HG02610 (cell line): ENCODE measurements around the gene CRTC3.
"Not testable (repeated sequence)": the region's sequence is repeated elsewhere in the genome, so short reads cannot be mapped to it uniquely, and the experiment has no call there.

Source experiments
- ATAC-seq: cut with Tn5 transposase; IDR thresholded peaks from one replicate; pipeline ENCODE4 v1.9.1; 2021; ENCODE audit warnings: mild to moderate bottlenecking, moderate library complexity; ENCODE audit not compliant: unreplicated experiment

CRTC3 gene

GRCh38 chr15:90618330-90619125 is 88.8 kb downstream of the CRTC3 start:
- no peak for ATAC-seq

GRCh38 chr15:90619468-90619867 is 89.7 kb downstream of the CRTC3 start:
- no peak for ATAC-seq

- ATAC-seq, result no peak
These were observed 90.2 kb downstream of the CRTC3 start for GRCh38 chr15:90619939-90620338.

GRCh38 chr15:90620379-90621067 is 90.8 kb downstream of the CRTC3 start:
- ATAC-seq, result peak; percentile 62

GRCh38 chr15:90623854-90624253 is 94.1 kb downstream of the CRTC3 start:
- ATAC-seq, result no peak

GRCh38 chr15:90624278-90624981 is 94.7 kb downstream of the CRTC3 start:
- no peak for ATAC-seq

- ATAC-seq, result no peak
These were observed 95.3 kb downstream of the CRTC3 start for GRCh38 chr15:90625037-90625436.

- no peak for ATAC-seq
These were observed 99.5 kb downstream of the CRTC3 start for GRCh38 chr15:90629217-90629616.

- no peak for ATAC-seq
These were observed 103.6 kb downstream of the CRTC3 start for GRCh38 chr15:90633360-90633759.

- not testable (repeated sequence) for ATAC-seq
These were observed 107.3 kb downstream of the CRTC3 start for GRCh38 chr15:90636993-90637392.

GRCh38 chr15:90637693-90638092 is 108.0 kb downstream of the CRTC3 start:
- no peak for ATAC-seq

GRCh38 chr15:90638201-90638691 is 108.5 kb downstream of the CRTC3 start:
- no peak for ATAC-seq

- ATAC-seq, result no peak
These were observed 109.2 kb downstream of the CRTC3 start for GRCh38 chr15:90638963-90639362.

- no peak for ATAC-seq
These were observed 111.1 kb downstream of the CRTC3 start for GRCh38 chr15:90640862-90641261.

- ATAC-seq, result no peak
These were observed 112.1 kb downstream of the CRTC3 start for GRCh38 chr15:90641581-90642463.

- no peak for ATAC-seq
These were observed 113.0 kb downstream of the CRTC3 start for GRCh38 chr15:90642464-90643300.

- no peak for ATAC-seq
These were observed 113.5 kb downstream of the CRTC3 start for GRCh38 chr15:90643301-90643632.

GRCh38 chr15:90644526-90644925 is 114.8 kb downstream of the CRTC3 start:
- ATAC-seq, result no peak

- no peak for ATAC-seq
These were observed 115.4 kb downstream of the CRTC3 start for GRCh38 chr15:90644952-90645725.
